Esophagus mucosa (tissue), 1 donor: ENCODE measurements around the gene NKX2-3. TPM values are rescaled to one million over a fixed set of nuclear protein-coding genes. Genes with fewer than 3 reads are reported as not detected.
A peak's percentile ranks its signal among the peaks of the same experiment; 100 is the strongest.

Source experiments
- ATAC-seq: fragments of 200-7000 bp; cut with Tn5 transposase; one replicate; pipeline ENCODE4 v1.9.1; 2020
- total RNA-seq: library from RNA; stranded (reverse); gene quantifications from one replicate; pipeline ENCODE4 v1.2.4, GENCODE V29; 2023
- donor health status: DM: yes; HTN: yes; CAD: no.

Gene NKX2-3
- total RNA-seq, 1 donor from 2014 or later: 0.12 TPM

- peak; percentile 61 for ATAC-seq
Observed at GRCh38 chr10:99583687-99584086, 50.9 kb downstream of the NKX2-3 start.

Other genes with a start within 250 kb of the NKX2-3 start
- gene CNNM1, start 203.6 kb upstream of the NKX2-3 start, total RNA-seq: 0.36 TPM
- gene GOT1, start 102.3 kb upstream of the NKX2-3 start, total RNA-seq: 57.0 TPM
- 35.8 TPM for gene SLC25A28, start 87.5 kb downstream of the NKX2-3 start, total RNA-seq
- 16.0 TPM for gene ENTPD7, start 126.6 kb downstream of the NKX2-3 start, total RNA-seq
- 28.5 TPM for gene COX15, start 199.2 kb downstream of the NKX2-3 start, total RNA-seq
- gene CUTC, start 199.3 kb downstream of the NKX2-3 start, total RNA-seq: 14.0 TPM
- gene ABCC2, start 249.7 kb downstream of the NKX2-3 start, total RNA-seq: 0.36 TPM